Neural crest cell (in vitro differentiated cells): Measurements from ENCODE around the gene TMEM151A. TPM values are rescaled to one million over a fixed set of nuclear protein-coding genes. Genes with fewer than 3 reads are reported as not detected.
"Not testable (repeated sequence)": the region's sequence is repeated elsewhere in the genome, so short reads cannot be mapped to it uniquely, and the experiment has no call there.

Experiments used
- DNase-seq: peaks from one replicate; pipeline ENCODE4 v3.0.0; 2021; ENCODE audit warnings: low read depth, mixed read lengths, low spot score
- H3K27ac Mint-ChIP-seq: one replicate; pipeline ENCODE4 v1.8.0; 2021; ENCODE audit warnings: mild to moderate bottlenecking, mixed read lengths; ENCODE audit not compliant: unreplicated experiment
- H3K27me3 Mint-ChIP-seq: 2 replicates; pipeline ENCODE4 v1.8.0; 2021; ENCODE audit warnings: low read depth, mild to moderate bottlenecking, mixed read lengths
- H3K36me3 Mint-ChIP-seq: 2 replicates; pipeline ENCODE4 v1.8.0; 2021; ENCODE audit warnings: low read depth, mild to moderate bottlenecking, mixed read lengths
- H3K4me1 Mint-ChIP-seq: 2 replicates; pipeline ENCODE4 v1.8.0; 2021; ENCODE audit warnings: mixed read lengths
- H3K4me3 Mint-ChIP-seq: one replicate; pipeline ENCODE4 v1.8.0; 2021; ENCODE audit warnings: mild to moderate bottlenecking, mixed read lengths
- H3K9me3 Mint-ChIP-seq: 2 replicates; pipeline ENCODE4 v1.8.0; 2021; ENCODE audit warnings: mixed read lengths
- total RNA-seq: library from RNA; stranded (reverse); gene quantifications from 2 replicates; pipeline ENCODE4 v1.2.1, GENCODE V29; 2021
- TF ChIP-seq, protein P1 (sequence below): fragments of 200-600 bp; sonication (generic); conservative IDR thresholded peaks from 2 replicates; pipeline ENCODE4 v1.5.0; 2021; ENCODE audit warnings: antibody characterized with exemption, mild to moderate bottlenecking

The TMEM151A gene
- total RNA-seq, 1 donor from 2014 or later, result 1.0 TPM

DNA sequence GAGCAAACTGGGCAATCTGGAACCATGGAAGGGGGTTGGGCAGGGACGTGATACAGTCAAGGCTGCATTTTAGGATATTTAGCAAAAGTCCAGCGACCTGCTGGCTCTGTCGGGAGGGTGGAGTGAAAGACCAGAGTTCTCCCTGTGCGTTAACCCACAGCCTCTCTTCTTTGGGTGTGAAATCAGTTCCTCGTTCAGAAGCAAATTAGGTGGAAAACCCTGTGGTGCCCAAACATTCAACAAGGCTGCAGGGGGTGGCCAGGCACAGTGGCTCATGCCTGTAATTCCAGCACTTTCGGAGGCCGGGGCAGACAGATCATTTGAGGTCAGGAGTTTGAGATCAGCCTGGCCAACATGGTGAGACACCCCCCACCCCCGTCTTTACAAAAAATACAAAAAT is 5.9 kb downstream of the TMEM151A start:
- no peak for DNase-seq
- Mint-ChIP-seq H3K4me1 (peaks cover 4% of the 10 kb centered on the region), H3K36me3 (no peaks in the 10 kb centered on the region), H3K4me3 (no peak overlapping the region), H3K9me3 (no peaks in the 10 kb centered on the region), H3K27me3 (peaks cover 37% of the 10 kb centered on the region), H3K27ac (no peak overlapping the region)
- TF ChIP-seq, protein P1, sequence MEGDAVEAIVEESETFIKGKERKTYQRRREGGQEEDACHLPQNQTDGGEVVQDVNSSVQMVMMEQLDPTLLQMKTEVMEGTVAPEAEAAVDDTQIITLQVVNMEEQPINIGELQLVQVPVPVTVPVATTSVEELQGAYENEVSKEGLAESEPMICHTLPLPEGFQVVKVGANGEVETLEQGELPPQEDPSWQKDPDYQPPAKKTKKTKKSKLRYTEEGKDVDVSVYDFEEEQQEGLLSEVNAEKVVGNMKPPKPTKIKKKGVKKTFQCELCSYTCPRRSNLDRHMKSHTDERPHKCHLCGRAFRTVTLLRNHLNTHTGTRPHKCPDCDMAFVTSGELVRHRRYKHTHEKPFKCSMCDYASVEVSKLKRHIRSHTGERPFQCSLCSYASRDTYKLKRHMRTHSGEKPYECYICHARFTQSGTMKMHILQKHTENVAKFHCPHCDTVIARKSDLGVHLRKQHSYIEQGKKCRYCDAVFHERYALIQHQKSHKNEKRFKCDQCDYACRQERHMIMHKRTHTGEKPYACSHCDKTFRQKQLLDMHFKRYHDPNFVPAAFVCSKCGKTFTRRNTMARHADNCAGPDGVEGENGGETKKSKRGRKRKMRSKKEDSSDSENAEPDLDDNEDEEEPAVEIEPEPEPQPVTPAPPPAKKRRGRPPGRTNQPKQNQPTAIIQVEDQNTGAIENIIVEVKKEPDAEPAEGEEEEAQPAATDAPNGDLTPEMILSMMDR, result no peak

DNA sequence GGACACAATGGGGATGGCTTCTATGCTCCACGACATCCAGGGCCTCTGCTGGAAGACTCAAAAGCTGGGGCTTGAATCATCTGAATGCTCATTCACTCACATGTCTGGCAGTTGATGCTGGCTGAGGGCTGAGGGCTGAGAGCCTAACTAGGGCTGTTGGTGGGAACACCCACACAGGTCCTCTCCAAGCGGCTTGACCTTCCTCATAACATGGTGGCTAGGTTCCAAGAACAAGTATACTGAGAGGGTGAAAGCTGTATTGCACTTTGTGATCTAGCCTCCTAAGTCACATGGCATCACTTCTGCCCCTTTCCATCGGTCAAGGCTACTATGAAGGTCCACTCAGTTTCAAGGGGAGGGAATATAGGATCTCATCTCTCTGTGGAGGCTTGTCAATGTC is 7.5 kb downstream of the TMEM151A start:
- H3K36me3 Mint-ChIP-seq, result no peaks in the 10 kb centered on the region
- H3K4me3 Mint-ChIP-seq, result no peak overlapping the region
- no peaks in the 10 kb centered on the region for H3K9me3 Mint-ChIP-seq
- DNase-seq, result no peak
- peaks cover 22% of the 10 kb centered on the region for H3K27me3 Mint-ChIP-seq
- no peaks in the 10 kb centered on the region for H3K4me1 Mint-ChIP-seq
- TF ChIP-seq, protein P1, result no peak
- H3K27ac Mint-ChIP-seq, result no peak overlapping the region

DNA sequence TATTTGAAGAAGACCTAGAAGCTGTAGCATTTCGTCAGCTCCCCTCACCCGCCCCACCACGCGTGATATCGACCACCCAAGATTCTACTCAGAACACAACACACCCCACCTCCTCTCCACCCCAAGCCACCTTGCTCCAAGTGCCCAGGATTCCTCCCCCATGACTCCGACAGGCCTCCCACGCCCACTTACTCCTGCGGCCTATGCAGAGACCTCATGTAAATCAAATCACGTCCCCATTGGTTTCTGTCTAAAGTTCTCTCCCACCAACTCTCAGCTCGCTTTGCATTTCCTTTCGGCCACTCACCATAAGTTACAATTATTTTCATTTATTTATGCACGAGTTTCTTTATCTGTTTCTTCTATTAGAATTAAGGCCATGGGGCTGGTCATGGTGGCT is 11.0 kb downstream of the TMEM151A start:
- no peak for DNase-seq
- Mint-ChIP-seq H3K9me3 (no peaks in the 10 kb centered on the region), H3K27me3 (peaks cover 10% of the 10 kb centered on the region), H3K4me1 (no peaks in the 10 kb centered on the region), H3K27ac (no peak overlapping the region), H3K36me3 (no peaks in the 10 kb centered on the region), H3K4me3 (no peak overlapping the region)
- TF ChIP-seq, protein P1, result no peak

DNA sequence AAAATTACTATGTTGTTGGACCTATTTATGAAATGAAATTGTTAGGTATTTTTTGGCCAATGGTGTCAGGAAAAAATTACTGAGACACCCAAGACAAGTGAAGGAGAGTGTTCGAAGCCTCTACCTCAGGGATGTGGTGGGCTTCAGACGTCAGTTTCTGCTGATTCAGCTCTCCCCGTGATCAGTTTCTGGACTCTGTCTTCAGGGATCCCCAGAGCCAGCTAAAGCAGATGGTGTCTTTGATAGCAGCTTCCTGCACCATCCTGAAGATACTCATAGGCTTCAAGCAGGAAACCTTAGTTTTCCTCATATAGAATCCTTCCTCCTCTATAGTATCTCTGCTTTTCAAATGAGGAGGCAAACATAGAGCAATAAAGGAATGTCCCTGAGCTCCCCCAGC is 17.8 kb downstream of the TMEM151A start:
- H3K27ac Mint-ChIP-seq, result no peak overlapping the region

DNA sequence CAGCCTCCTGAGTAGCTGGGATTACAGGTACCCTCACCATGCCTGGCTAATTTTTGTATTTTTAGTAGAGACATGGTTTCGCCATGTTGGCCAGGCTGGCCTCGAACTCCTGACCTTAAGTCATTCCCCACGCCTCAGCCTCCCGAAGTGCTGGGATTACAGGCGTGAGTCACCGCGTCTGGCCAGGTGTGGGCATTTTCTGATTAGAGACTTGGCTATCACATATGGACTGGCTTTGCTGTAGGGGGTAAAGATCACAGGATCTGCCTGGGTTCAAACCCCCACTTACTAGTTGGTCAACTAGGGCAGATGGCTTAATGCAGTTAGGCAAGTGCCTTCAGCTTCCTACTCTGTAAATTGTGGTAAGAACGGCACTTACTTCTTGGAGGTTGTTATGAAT is 18.6 kb downstream of the TMEM151A start:
- no peak for DNase-seq
- H3K9me3 Mint-ChIP-seq, result no peaks in the 10 kb centered on the region
- no peak overlapping the region for H3K27ac Mint-ChIP-seq

More for the DNA sequence above, 17.8 kb downstream of the TMEM151A start:
- Mint-ChIP-seq H3K4me1 (peaks cover 13% of the 10 kb centered on the region), H3K36me3 (no peaks in the 10 kb centered on the region), H3K27me3 (peaks cover 5% of the 10 kb centered on the region), H3K4me3 (peak overlapping the region; percentile 51), H3K9me3 (no peaks in the 10 kb centered on the region)
- DNase-seq, result no peak
- TF ChIP-seq, protein P1, result no peak

DNA sequence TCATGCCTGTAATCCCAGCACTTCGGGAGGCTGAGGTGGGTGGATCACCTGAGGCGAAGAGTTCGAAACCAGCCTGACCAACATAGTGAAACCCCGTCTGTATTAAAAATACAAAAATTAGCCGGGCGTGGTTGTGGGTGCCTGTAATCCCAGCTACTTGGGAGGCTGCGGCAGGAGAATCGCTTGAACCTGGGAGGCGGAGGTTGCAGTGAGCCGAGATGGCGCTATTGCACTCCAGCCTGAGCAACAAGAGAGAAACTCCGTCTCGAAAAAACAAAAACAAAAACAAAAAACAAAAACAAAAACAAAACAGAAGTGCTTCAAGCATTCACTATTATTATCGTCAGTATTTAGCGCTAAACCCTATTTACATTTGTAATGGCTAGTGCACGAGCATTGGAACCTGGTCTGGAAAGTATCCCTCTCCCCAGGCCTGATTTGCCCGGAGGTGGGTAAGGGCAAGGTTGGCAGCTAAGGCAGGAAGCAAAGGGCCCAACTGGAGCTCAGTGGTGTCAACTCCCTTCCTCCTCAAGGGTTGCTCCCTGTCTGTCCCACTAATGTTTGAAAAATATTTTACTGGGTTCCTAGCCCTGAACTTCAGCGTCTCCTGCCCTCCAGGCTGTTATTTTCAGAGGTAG is 19.2 kb downstream of the TMEM151A start:
- Mint-ChIP-seq H3K4me1 (peaks cover 22% of the 10 kb centered on the region), H3K4me3 (peak overlapping the region; percentile 44)
- not testable (repeated sequence) for DNase-seq, H3K27me3 Mint-ChIP-seq, H3K36me3 Mint-ChIP-seq, H3K27ac Mint-ChIP-seq, H3K9me3 Mint-ChIP-seq

More for the DNA sequence above, 18.6 kb downstream of the TMEM151A start:
- Mint-ChIP-seq H3K27me3 (peaks cover 5% of the 10 kb centered on the region), H3K4me1 (peaks cover 16% of the 10 kb centered on the region), H3K4me3 (no peak overlapping the region), H3K36me3 (no peaks in the 10 kb centered on the region)
- TF ChIP-seq, protein P1, result no peak
